Measurements from ENCODE around the gene PPIAL4G.
"Not testable (repeated sequence)": the region's sequence is repeated elsewhere in the genome, so short reads cannot be mapped to it uniquely, and the experiment has no call there.

DNA sequence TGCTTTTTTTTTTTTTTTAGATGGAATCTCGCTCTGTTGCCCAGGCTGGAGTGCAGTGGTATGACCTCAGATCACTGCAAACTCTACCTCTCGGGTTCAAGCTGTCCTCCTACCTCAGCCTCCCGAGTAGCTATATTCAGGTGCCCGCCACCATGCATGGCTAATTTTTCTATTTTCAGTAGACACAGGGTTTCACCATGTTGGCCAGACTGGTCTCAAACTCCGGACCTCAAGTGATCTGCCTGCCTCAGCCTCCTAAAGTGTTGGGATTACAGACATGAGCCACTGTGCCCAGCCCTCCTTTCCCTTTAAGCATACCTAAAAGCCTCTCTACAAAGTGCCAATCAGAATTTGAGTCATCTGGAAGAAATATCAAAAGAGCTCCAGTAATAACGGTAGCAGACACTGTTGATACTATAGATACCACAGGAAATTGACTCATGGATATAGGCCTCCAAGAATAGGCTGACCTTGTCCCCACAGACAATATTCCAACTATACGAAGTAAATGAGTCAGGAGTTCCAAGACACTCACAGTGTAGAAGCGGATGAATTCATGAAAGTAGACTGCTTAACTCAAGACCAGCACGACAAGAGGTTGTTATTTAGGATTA is 29.6 kb upstream of the PPIAL4G start:
- TF ChIP-seq, protein P1, sequence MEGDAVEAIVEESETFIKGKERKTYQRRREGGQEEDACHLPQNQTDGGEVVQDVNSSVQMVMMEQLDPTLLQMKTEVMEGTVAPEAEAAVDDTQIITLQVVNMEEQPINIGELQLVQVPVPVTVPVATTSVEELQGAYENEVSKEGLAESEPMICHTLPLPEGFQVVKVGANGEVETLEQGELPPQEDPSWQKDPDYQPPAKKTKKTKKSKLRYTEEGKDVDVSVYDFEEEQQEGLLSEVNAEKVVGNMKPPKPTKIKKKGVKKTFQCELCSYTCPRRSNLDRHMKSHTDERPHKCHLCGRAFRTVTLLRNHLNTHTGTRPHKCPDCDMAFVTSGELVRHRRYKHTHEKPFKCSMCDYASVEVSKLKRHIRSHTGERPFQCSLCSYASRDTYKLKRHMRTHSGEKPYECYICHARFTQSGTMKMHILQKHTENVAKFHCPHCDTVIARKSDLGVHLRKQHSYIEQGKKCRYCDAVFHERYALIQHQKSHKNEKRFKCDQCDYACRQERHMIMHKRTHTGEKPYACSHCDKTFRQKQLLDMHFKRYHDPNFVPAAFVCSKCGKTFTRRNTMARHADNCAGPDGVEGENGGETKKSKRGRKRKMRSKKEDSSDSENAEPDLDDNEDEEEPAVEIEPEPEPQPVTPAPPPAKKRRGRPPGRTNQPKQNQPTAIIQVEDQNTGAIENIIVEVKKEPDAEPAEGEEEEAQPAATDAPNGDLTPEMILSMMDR (IDR thresholded peaks at IDR 0.05), result not testable (repeated sequence)
- not testable (repeated sequence) for TF ChIP-seq POLR2A (IDR thresholded peaks at IDR 0.05)
